GM23338 (cell line): Measurements from ENCODE around the gene SAMD4A. TPM values are rescaled to one million over a fixed set of nuclear protein-coding genes. Genes with fewer than 3 reads are reported as not detected.

Experiments used
- ATAC-seq: fragments of 200-7000 bp; cut with Tn5 transposase; 3 replicates; pipeline ENCODE4 v1.9.1; 2020
- DNase-seq: peaks from one replicate; pipeline ENCODE4 v3.0.0-alpha.2; 2015; ENCODE audit warnings: low spot score
- H2AFZ ChIP-seq: fragments of 200-600 bp; sonication (generic); 2 replicates; pipeline ENCODE4 v1.8.0; 2016; ENCODE audit warnings: antibody characterized with exemption, mild to moderate bottlenecking, moderate library complexity
- H3F3A ChIP-seq: fragments of 200-600 bp; sonication (generic); replicated peaks from 2 replicates; pipeline ENCODE4 v1.8.0; 2017; ENCODE audit warnings: antibody characterized with exemption, mixed run types, low read depth
- H3K27ac ChIP-seq: fragments of 200-600 bp; sonication (generic); 2 replicates; pipeline ENCODE4 v1.6.1; 2016; ENCODE audit warnings: low read depth
- H3K27me3 ChIP-seq: fragments of 200-600 bp; sonication (generic); 2 replicates; pipeline ENCODE4 v1.8.0; 2016; ENCODE audit warnings: mild to moderate bottlenecking, mixed run types, moderate library complexity; ENCODE audit not compliant: insufficient read depth
- H3K36me3 ChIP-seq: fragments of 200-600 bp; sonication (generic); 2 replicates; pipeline ENCODE4 v1.8.0; 2016; ENCODE audit warnings: mild to moderate bottlenecking; ENCODE audit not compliant: insufficient read depth
- H3K4me1 ChIP-seq: fragments of 200-600 bp; sonication (generic); 2 replicates; pipeline ENCODE4 v1.8.0; 2016; ENCODE audit warnings: mild to moderate bottlenecking, moderate library complexity; ENCODE audit not compliant: insufficient read depth
- H3K4me2 ChIP-seq: fragments of 200-600 bp; sonication (generic); 2 replicates; pipeline ENCODE4 v1.7.1; 2017; ENCODE audit warnings: mixed run types
- H3K4me3 ChIP-seq: fragments of 200-600 bp; sonication (generic); 2 replicates; pipeline ENCODE4 v1.6.1; 2016; ENCODE audit warnings: mixed run types
- H3K79me2 ChIP-seq: fragments of 200-600 bp; sonication (generic); replicated peaks from 2 replicates; pipeline ENCODE4 v1.8.0; 2017; ENCODE audit warnings: mild to moderate bottlenecking; ENCODE audit not compliant: insufficient read depth
- H3K9me2 ChIP-seq: fragments of 200-600 bp; sonication (generic); 2 replicates; pipeline ENCODE4 v1.8.0; 2017; ENCODE audit not compliant: insufficient read depth
- H4K20me1 ChIP-seq: fragments of 200-600 bp; sonication (generic); replicated peaks from 2 replicates; pipeline ENCODE4 v1.8.0; 2017; ENCODE audit warnings: mild to moderate bottlenecking; ENCODE audit not compliant: insufficient read depth
- H3K27ac Mint-ChIP-seq: 2 replicates; pipeline ENCODE4 v1.8.0; 2020; ENCODE audit warnings: inconsistent platforms, mild to moderate bottlenecking, moderate library complexity, mixed read lengths
- H3K27me3 Mint-ChIP-seq: 3 replicates; pipeline ENCODE4 v1.8.0; 2022; ENCODE audit warnings: low read depth, mild to moderate bottlenecking, moderate library complexity, mixed read lengths, inconsistent platforms; ENCODE audit not compliant: insufficient read depth, poor library complexity
- H3K36me3 Mint-ChIP-seq: 3 replicates; pipeline ENCODE4 v1.8.0; 2021; ENCODE audit warnings: low read depth, mild to moderate bottlenecking, inconsistent platforms, moderate library complexity, mixed read lengths
- H3K4me1 Mint-ChIP-seq: 3 replicates; pipeline ENCODE4 v1.8.0; 2020; ENCODE audit warnings: mild to moderate bottlenecking, inconsistent platforms, mixed read lengths
- H3K4me3 Mint-ChIP-seq: 3 replicates; pipeline ENCODE4 v1.8.0; 2021; ENCODE audit warnings: moderate library complexity, mild to moderate bottlenecking, inconsistent platforms, mixed read lengths
- H3K9me3 Mint-ChIP-seq: 3 replicates; pipeline ENCODE4 v1.8.0; 2020; ENCODE audit warnings: moderate library complexity, mild to moderate bottlenecking, inconsistent platforms, mixed read lengths
- CREB1 ChIP-seq: fragments of 250-450 bp; sonication (Bioruptor Pico); IDR thresholded peaks from 2 replicates; pipeline ENCODE4 v1.5.0; 2020; ENCODE audit warnings: low read depth, mild to moderate bottlenecking, moderate library complexity
- CTCF ChIP-seq, 2 experiments: fragments of 200-600 bp in 1 of 2; sonication (generic) in 1 of 2; conservative IDR thresholded peaks; 2 replicates each; pipeline versions ENCODE4 v1.5.1 to v1.6.1; 2016 to 2017; ENCODE audit warnings: antibody characterized with exemption in 2 of 2, low read depth in 2 of 2, mild to moderate bottlenecking in 2 of 2, moderate library complexity in 1 of 2
- ETS1 ChIP-seq: IDR thresholded peaks from 2 replicates; pipeline ENCODE4 v1.6.1; 2016; ENCODE audit warnings: antibody characterized with exemption
- EZH2 ChIP-seq: fragments of 200-600 bp; sonication (generic); IDR thresholded peaks from one replicate; pipeline ENCODE4 v1.8.0; 2017; ENCODE audit warnings: antibody characterized with exemption, mild to moderate bottlenecking, low read depth; ENCODE audit not compliant: unreplicated experiment
- EZH2phosphoT487 ChIP-seq: fragments of 200-600 bp; sonication (generic); IDR thresholded peaks from one replicate; pipeline ENCODE4 v1.8.1; 2018; ENCODE audit warnings: antibody characterized with exemption; ENCODE audit not compliant: unreplicated experiment
- JUNB ChIP-seq: IDR thresholded peaks from one replicate; pipeline ENCODE4 v1.6.1; 2016; ENCODE audit warnings: antibody characterized with exemption; ENCODE audit not compliant: unreplicated experiment
- NANOG ChIP-seq: IDR thresholded peaks from 2 replicates; pipeline ENCODE4 v1.6.1; 2016; ENCODE audit warnings: antibody characterized with exemption, borderline replicate concordance
- POLR2AphosphoS5 ChIP-seq: IDR thresholded peaks from 2 replicates; pipeline ENCODE4 v1.6.1; 2016; ENCODE audit warnings: antibody characterized with exemption, low read depth
- REST ChIP-seq: IDR thresholded peaks from one replicate; pipeline ENCODE4 v1.6.1; 2018; ENCODE audit warnings: antibody characterized with exemption; ENCODE audit not compliant: unreplicated experiment
- STAT1 ChIP-seq: IDR thresholded peaks from one replicate; pipeline ENCODE4 v1.6.1; 2016; ENCODE audit warnings: antibody characterized with exemption; ENCODE audit not compliant: unreplicated experiment
- ZNF114 ChIP-seq: fragments of 250-450 bp; sonication (Bioruptor Pico); IDR thresholded peaks from 2 replicates; pipeline ENCODE4 v1.5.0; 2020; ENCODE audit warnings: mild to moderate bottlenecking, moderate library complexity
- ZNF331 ChIP-seq: fragments of 250-450 bp; sonication (Bioruptor Pico); IDR thresholded peaks from 2 replicates; pipeline ENCODE4 v1.5.0; 2020; ENCODE audit warnings: low read depth, mild to moderate bottlenecking, moderate library complexity
- ZNF462 ChIP-seq: fragments of 250-450 bp; sonication (Bioruptor Pico); IDR thresholded peaks from 2 replicates; pipeline ENCODE4 v1.5.0; 2020; ENCODE audit warnings: mild to moderate bottlenecking, moderate library complexity
- polyA plus RNA-seq: library from polyadenylated mRNA; unstranded; fragments of >200 nt; fragmentation: Nextera tagmentation; extraction: Ambion mirVana; gene quantifications from 2 replicates; pipeline ENCODE4 v1.2.1, GENCODE V29; 2016
- total RNA-seq: library from RNA; depleted of rRNA; stranded (reverse); fragments of >200 nt; shearing (Covaris generic); gene quantifications from 2 replicates; pipeline ENCODE4 v1.2.3, GENCODE V29; 2014

The SAMD4A gene
- total and polyA plus RNA-seq, 2 experiments from 2014 or later = 1.6 to 6.9 TPM

GRCh38 chr14:54548491-54548890 lies 18.4 kb upstream of the SAMD4A start:
- Histone ChIP-seq H3K79me2 (no peaks in the 10 kb centered on the region), H3K36me3 (no peaks in the 10 kb centered on the region), H3K4me1 (peaks cover 10% of the 10 kb centered on the region), H3K9me2 (no peaks in the 10 kb centered on the region), H3K4me2 (no peak overlapping the region), H3K4me3 (no peak overlapping the region), H3F3A (no peaks in the 10 kb centered on the region), H3K27ac (no peak overlapping the region), H2AFZ (no peak overlapping the region), H3K27me3 (no peaks in the 10 kb centered on the region), H4K20me1 (no peaks in the 10 kb centered on the region)
- no peak for DNase-seq
- Mint-ChIP-seq H3K36me3 (no peaks in the 10 kb centered on the region), H3K27ac (no peak overlapping the region), H3K4me1 (peaks cover 14% of the 10 kb centered on the region), H3K27me3 (peaks cover 2% of the 10 kb centered on the region), H3K4me3 (no peak overlapping the region), H3K9me3 (no peaks in the 10 kb centered on the region; the same call in 2 of the 3 replicates)
- TF ChIP-seq EZH2phosphoT487 (no peak), EZH2 (no peak), REST (no peak), ZNF331 (CRISPR knock-in tag) (no peak), CREB1 (CRISPR knock-in tag) (no peak), CTCF (conservative IDR thresholded peaks at IDR 0.05; ENCODE audit: low read depth in 2 of 2) (no peak), STAT1 (no peak), NANOG (no peak), POLR2AphosphoS5 (no peak), ZNF114 (CRISPR knock-in tag) (no peak), ZNF462 (CRISPR knock-in tag) (no peak), ETS1 (no peak), JUNB (no peak)
- no peak for ATAC-seq
